ENCODE results near the gene PSIP1. TPM values are rescaled to one million over a fixed set of nuclear protein-coding genes. Genes with fewer than 3 reads are reported as not detected.

PSIP1 gene
- total RNA-seq, 8 experiments from 2014 or later: 39.4 to 187 (median 124) TPM

DNA sequence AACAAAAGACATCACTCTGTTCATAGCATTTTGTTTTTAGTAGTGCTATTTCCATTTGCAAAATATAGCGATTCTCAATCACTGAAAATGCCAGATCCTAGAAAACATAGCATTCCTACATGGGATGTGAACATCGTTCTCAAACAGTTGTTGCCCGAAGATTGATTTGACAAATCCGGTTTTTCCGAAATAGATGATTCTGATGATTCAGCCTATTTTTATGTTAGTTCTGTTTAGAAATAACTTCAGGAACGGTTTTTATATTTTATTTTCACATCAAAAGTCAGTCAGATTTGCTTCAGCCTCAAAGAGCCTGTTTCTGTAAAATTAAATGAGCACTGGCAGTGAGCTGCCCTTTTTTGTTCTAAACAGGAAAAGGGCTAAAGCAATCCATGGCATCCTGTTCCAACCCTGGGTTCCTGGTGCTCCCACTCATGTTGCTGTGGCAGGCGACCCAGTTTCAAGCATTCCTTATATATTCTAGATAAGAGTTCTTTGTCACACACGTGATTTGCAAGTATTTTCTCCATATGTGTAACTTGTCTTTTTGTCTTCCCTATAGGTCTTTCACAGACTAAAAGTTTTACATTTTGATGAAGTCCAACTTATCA, 14.2 kb upstream of the PSIP1 start:
- Histone ChIP-seq H3K4me1 (replicated peaks in 1 of 2) (no peaks in the 10 kb centered on the region), H3K4me3 (no peak overlapping the region), H3K27ac (no peak overlapping the region)
- ATAC-seq (replicated peaks in 6 of 8): no peak
- in situ Hi-C loops (cut with MboI; ENCODE audit: low pct_unique_long_range_greater_than_20kb in 2 of 9, low sequenced_read_pairs in 9 of 9, unreplicated experiment in 9 of 9): no loop called here
- 46 to 92% (median 73%) methylated on average over 2 to 8 of the region's 8 CpGs for WGBS, 10 experiments

DNA sequence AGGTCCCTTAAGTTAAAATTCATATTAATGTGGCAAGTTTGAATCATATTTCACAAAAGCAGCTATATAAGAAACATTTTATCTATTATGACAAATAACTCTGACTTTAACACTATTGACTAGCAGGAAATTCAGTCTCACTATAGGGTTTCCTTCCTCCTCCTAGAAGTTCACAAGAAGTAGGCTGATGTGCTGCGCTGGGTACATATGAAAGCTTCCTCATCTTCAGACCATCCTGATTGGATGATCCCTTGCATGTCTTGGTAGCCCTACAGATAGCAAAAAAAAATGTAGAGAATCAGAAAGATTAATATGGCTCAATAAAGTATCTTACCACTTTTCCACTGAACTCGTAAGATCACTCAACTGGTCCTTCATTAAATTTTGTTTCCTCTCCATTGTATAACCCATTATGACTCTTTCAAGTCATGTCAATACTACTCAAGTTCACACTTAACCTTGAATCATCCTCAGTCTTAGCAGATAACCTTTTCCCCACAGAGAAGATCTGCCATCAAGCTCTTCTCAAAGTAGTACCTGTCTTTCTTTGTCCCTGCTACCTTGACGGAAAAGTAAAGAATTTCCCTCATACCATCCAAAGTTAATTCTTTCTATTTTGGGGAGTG, 11.5 kb upstream of the PSIP1 start:
- 65 to 100% (median 94%) methylated on average over 1 to 3 of the region's 3 CpGs; no CpG with 5 or more reads in 1 of the 10 experiments for WGBS, 10 experiments
- H3K4me3 ChIP-seq: no peak overlapping the region
- H3K4me1 ChIP-seq (replicated peaks in 1 of 2): no peaks in the 10 kb centered on the region
- in situ Hi-C loops (cut with MboI; ENCODE audit: low pct_unique_long_range_greater_than_20kb in 2 of 9, low sequenced_read_pairs in 9 of 9, unreplicated experiment in 9 of 9): no loop called here
- no peak overlapping the region for H3K27ac ChIP-seq
- no peak for ATAC-seq (replicated peaks in 6 of 8)

DNA sequence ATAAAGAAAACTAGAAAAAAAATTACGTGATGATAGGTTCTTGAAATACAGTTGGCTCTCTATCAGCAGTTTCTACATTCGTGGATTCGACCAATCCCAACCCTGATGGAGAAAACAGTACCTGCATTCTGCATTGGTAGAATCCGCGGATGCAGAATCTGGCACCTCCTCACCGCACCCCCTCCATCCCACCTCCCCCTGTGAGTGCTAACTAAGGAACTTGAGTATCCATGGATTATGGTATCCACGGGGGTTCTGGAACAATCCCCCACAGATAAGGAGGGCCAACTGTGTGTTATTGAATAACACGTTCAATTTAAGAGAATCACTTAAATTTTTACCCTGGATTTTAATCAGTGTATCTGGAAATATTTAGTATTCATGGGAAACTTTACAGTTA, 10.5 kb upstream of the PSIP1 start:
- Histone ChIP-seq H3K4me3 (no peak overlapping the region), H3K27ac (no peak overlapping the region), H3K4me1 (replicated peaks in 1 of 2) (no peaks in the 10 kb centered on the region)
- in situ Hi-C loops (cut with MboI; ENCODE audit: low pct_unique_long_range_greater_than_20kb in 2 of 9, low sequenced_read_pairs in 9 of 9, unreplicated experiment in 9 of 9): no loop called here
- WGBS, 10 experiments: 50 to 93% (median 79%) methylated on average over 1 to 7 of the region's 8 CpGs; no CpG with 5 or more reads in 2 of the 10 experiments
- no peak for ATAC-seq (replicated peaks in 6 of 8)

DNA sequence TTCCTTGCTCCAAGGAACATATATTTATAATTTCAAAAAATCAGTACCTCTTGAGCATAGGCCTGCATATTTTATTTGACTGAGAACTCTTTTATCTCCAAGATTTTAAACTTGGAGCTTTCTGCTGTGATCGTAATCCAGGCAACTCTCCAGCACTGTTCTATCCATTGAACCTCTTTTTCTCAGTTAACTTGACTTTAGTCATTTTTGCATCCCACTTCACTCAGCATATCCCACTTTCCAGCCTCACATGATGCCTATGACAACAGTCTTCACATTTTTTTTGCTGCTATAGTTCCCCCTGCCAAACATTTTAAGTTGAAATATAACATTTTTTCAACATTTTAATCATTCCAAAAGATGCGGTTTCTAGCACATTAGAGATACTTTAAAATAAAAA, 9.1 kb upstream of the PSIP1 start:
- WGBS, 10 experiments: 56 to 100% (median 95%) methylated on average over 2 of the region's 2 CpGs; no CpG with 5 or more reads in 1 of the 10 experiments
- Histone ChIP-seq H3K4me3 (no peak overlapping the region), H3K4me1 (replicated peaks in 1 of 2) (no peaks in the 10 kb centered on the region), H3K27ac (no peak overlapping the region)
- in situ Hi-C loops (cut with MboI; ENCODE audit: low pct_unique_long_range_greater_than_20kb in 2 of 9, low sequenced_read_pairs in 9 of 9, unreplicated experiment in 9 of 9): no loop called here
- no peak for ATAC-seq (replicated peaks in 6 of 8)

DNA sequence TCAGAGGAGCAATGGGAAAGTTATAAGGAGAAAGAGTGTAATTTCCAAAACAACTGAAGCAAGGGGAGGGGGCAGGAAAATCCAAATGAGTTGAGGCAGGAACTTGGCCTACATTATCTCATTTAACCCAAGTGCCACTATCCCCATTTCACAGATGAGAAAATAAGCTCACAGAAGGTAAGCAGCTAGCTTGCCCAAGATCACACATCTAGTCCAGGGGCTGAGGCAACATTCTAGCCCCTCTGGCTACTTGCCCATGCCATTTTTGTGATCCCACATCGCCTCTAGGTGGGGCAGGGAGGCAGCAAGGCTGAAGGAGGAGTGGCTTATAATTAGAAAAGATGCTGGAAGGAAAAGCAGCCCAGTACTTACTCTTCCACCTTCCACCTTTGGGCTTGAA, 2.6 kb upstream of the PSIP1 start:
- in situ Hi-C loops (cut with MboI; ENCODE audit: low pct_unique_long_range_greater_than_20kb in 2 of 9, low sequenced_read_pairs in 9 of 9, unreplicated experiment in 9 of 9): no loop called here
- Histone ChIP-seq H3K4me1 (replicated peaks in 1 of 2) (peaks cover 9 to 21% of the 10 kb centered on the region in 2 donors), H3K4me3 (no peak overlapping the region), H3K27ac (no peak overlapping the region)
- ATAC-seq (replicated peaks in 6 of 8): no peak
- WGBS, 10 experiments: 0 to 50% (median 8%) methylated on average over 1 of the region's 1 CpG; no CpG with 5 or more reads in 6 of the 10 experiments

DNA sequence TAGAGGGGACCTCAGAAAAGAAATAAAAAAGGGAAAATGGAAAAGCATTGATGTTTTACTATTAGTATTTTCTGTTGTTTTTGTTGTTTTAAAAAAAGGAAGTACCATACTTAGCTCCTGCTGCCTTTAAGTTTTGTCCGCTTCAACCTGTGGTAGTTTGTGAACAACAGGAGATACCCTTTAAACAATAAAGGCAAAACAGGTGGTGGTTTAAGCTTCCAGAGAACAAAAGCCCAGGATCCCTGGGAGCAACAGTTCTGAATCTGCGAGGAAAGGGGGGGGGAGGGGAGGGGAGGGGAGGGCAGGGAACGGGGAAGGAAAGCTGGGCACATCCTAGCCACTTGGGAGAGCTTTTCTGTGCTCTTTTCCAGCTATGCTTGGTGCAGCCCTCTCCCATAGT, 2.1 kb upstream of the PSIP1 start:
- H3K4me3 ChIP-seq: no peak overlapping the region
- H3K4me1 ChIP-seq (replicated peaks in 1 of 2): peaks cover 10 to 26% of the 10 kb centered on the region in 2 donors
- 40 to 100% (median 80%) methylated on average over 1 to 2 of the region's 3 CpGs; no CpG with 5 or more reads in 1 of the 10 experiments for WGBS, 10 experiments
- no peak for ATAC-seq (replicated peaks in 6 of 8)
- in situ Hi-C loops (cut with MboI; ENCODE audit: low pct_unique_long_range_greater_than_20kb in 2 of 9, low sequenced_read_pairs in 9 of 9, unreplicated experiment in 9 of 9): no loop called here
- no peak overlapping the region for H3K27ac ChIP-seq

DNA sequence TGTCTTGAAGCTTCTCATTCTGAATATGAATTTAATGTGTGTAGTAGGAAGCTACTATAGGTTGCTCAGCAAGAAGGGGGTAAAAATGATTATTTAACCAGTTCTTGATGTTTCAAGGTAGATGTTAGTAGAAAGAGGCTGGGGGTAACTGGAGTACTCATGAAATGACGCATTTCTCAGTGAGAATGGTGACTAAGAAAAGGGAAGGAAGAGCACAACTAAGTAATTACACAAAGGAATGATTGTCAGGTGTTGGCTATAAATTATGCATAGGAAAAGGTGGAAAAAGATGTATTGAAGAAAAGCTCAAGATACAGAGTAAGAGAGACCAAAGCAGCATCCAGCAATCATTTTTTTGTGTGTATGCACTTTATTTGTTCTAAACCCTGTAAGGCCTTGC, 1.4 kb upstream of the PSIP1 start:
- in situ Hi-C loops (cut with MboI; ENCODE audit: low pct_unique_long_range_greater_than_20kb in 2 of 9, low sequenced_read_pairs in 9 of 9, unreplicated experiment in 9 of 9): no loop called here
- Histone ChIP-seq H3K4me3 (no peak overlapping the region), H3K27ac (peak overlapping the region; percentile 26 to 100), H3K4me1 (replicated peaks in 1 of 2) (peaks cover 10 to 26% of the 10 kb centered on the region in 2 donors)
- no peak for ATAC-seq (replicated peaks in 6 of 8)
- WGBS, 10 experiments: 63 to 100% (median 100%) methylated on average over 1 of the region's 1 CpG; no CpG with 5 or more reads in 2 of the 10 experiments

DNA sequence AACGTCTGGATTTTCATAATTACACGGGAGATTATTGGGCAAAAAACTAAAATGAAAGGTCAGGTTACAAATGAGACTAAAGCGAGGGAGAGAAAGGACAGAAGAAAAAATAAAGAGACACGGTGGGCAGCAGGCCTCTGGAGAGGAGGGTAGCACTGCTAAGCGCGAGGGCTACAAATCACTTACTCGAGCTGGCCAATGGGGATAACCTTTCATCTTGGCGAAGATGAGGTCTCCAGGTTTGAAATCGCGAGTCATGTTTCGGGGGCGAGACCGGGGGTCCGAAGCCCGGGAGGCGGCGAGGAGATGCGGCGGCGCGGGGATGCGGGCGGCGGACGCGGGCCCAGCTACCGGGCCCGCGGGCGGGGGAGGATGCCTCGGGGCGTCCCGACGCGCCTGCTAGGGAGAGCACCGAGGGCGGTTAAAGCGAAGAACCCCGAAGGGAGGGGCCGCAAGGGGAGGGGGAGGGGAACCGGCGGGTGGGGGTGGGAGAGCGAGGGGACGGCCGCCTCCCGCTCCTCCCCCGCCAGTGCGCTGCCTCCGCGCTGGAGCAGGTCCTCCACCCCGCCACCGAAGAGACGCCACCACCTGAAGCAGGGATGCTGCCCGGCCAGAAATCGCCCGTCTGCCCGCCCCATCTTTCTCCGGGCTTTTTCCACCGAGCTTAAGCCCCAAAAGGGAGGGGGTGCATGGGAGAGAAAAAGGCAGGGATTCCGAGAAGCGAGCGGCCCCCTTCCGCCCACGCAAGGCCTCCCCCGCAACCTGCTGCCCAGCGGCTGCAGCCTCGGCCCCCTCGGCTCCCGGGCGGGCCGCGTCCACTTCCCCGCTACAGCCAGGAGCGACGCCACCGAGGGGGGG, 610 bp downstream of the PSIP1 start:
- peaks cover 10 to 26% of the 10 kb centered on the region in 2 donors for H3K4me1 ChIP-seq (replicated peaks in 1 of 2)
- in situ Hi-C loops (cut with MboI; ENCODE audit: low pct_unique_long_range_greater_than_20kb in 2 of 9, low sequenced_read_pairs in 9 of 9, unreplicated experiment in 9 of 9): no loop called here
- peak overlapping the region; percentile 73 to 88 (median 84) for H3K4me3 ChIP-seq
- 0 to 8% (median 0%) methylated on average over 2 to 8 of the region's 76 CpGs for WGBS, 10 experiments
- peak; percentile 53 to 67 (median 61) for ATAC-seq (replicated peaks in 6 of 8)
- H3K27ac ChIP-seq: peak overlapping the region; percentile 100

DNA sequence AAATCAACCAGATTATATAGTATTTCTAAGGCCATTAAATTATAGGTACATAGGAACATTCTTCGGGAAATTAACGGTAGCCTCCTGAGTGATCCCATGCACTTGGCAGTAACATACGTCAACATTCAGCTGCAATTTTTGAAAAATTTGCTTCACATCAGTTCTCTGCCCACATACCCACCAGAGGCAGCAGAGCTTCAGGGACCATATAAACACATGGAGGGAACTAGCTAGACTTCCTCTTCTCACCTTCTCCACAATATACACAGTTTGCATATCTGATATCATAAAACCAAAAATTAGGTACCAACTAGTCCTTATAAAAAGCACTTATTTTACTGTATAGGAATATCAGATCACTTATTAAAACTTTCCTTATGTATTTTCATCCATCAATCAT, 4.8 kb downstream of the PSIP1 start:
- no peak for ATAC-seq (replicated peaks in 6 of 8)
- in situ Hi-C loops (cut with MboI; ENCODE audit: low pct_unique_long_range_greater_than_20kb in 2 of 9, low sequenced_read_pairs in 9 of 9, unreplicated experiment in 9 of 9): no loop called here
- WGBS, 10 experiments: 60 to 100% (median 100%) methylated on average over 1 to 3 of the region's 3 CpGs; no CpG with 5 or more reads in 2 of the 10 experiments
- H3K4me3 ChIP-seq: no peak overlapping the region
- H3K4me1 ChIP-seq (replicated peaks in 1 of 2): peaks cover 4 to 11% of the 10 kb centered on the region in 2 donors
- H3K27ac ChIP-seq: no peak overlapping the region

DNA sequence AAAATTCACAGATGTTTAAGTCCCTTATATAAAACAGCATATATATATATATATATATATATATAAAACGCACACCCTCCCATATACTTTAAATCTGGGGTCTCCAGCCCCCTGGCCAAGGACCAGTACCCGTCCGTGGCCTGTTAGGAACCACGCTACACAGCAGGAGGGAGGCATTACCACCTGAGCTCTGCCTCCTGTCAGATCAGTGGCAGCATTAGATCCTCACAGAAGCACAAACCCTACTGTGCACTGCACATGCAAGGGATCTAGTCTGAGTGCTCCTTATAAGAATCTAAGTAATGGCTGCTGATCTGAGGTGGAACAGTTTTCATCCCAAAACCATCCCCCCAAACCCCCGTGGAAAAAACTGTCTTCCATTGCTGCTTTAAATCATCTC, 9.0 kb downstream of the PSIP1 start:
- in situ Hi-C loops (cut with MboI; ENCODE audit: low pct_unique_long_range_greater_than_20kb in 2 of 9, low sequenced_read_pairs in 9 of 9, unreplicated experiment in 9 of 9): no loop called here
- no peak overlapping the region for H3K4me3 ChIP-seq
- no peak overlapping the region for H3K27ac ChIP-seq
- H3K4me1 ChIP-seq (replicated peaks in 1 of 2): no peaks in the 10 kb centered on the region
- no peak for ATAC-seq (replicated peaks in 6 of 8)
- WGBS, 10 experiments: 84 to 100% (median 100%) methylated on average over 1 to 4 of the region's 5 CpGs; no CpG with 5 or more reads in 4 of the 10 experiments

DNA sequence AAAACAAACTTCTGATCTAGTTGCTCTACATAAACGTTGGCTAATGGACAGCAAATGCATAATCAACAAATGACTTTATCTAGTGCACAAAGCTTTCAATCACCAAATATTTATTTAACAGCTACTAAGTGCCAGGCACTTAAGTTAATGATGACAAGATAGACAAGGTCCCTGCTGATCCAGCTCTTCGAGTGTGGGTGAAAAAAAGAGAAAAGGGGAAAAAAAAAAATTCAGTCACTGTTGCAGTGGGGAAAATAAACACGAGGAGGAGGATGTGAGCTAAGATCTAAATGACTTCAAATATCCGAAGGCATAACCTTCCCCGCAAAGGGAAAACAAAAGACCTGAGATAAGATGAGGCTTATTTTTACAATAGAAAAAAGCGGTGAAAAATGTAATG, 9.6 kb downstream of the PSIP1 start:
- no peak overlapping the region for H3K4me3 ChIP-seq
- ATAC-seq (replicated peaks in 6 of 8): no peak
- 68 to 94% (median 84%) methylated on average over 3 to 6 of the region's 6 CpGs for WGBS, 10 experiments
- in situ Hi-C loops (cut with MboI; ENCODE audit: low pct_unique_long_range_greater_than_20kb in 2 of 9, low sequenced_read_pairs in 9 of 9, unreplicated experiment in 9 of 9): no loop called here
- no peaks in the 10 kb centered on the region for H3K4me1 ChIP-seq (replicated peaks in 1 of 2)
- no peak overlapping the region for H3K27ac ChIP-seq

DNA sequence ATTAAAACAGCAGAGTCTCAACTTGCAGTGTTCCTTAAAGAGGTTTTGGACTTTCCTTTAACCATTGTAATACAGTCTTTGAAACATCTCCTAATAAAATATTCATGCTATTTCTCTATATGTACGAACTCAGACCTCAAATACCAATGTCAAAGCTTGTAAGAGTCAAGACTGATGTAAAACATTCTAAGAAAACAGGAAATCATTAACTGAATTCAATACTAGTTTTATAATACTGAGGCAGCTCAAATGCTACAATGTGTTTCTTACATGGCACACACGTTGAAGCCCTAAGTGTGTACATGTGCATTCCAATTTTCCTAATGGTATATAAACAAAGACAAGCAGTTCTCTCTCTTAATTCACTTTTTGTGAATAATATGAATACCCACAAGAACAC, 11.6 kb downstream of the PSIP1 start:
- ATAC-seq (replicated peaks in 6 of 8): peak in 1 of 8 experiments; percentile 68
- in situ Hi-C loops (cut with MboI; ENCODE audit: low pct_unique_long_range_greater_than_20kb in 2 of 9, low sequenced_read_pairs in 9 of 9, unreplicated experiment in 9 of 9): no loop called here
- Histone ChIP-seq H3K27ac (no peak overlapping the region), H3K4me1 (replicated peaks in 1 of 2) (no peaks in the 10 kb centered on the region), H3K4me3 (no peak overlapping the region)
- WGBS, 10 experiments: 43 to 100% (median 76%) methylated on average over 1 to 2 of the region's 2 CpGs; no CpG with 5 or more reads in 2 of the 10 experiments

Measured in motor neuron (in vitro differentiated cells).